GM18508 (cell line): ENCODE measurements around the gene GRB2.
"Not testable (repeated sequence)": the region's sequence is repeated elsewhere in the genome, so short reads cannot be mapped to it uniquely, and the experiment has no call there.

Experiments
- ATAC-seq: cut with Tn5 transposase; IDR thresholded peaks from one replicate; pipeline ENCODE4 v1.9.1; 2021; ENCODE audit warnings: moderate number of reproducible peaks; ENCODE audit not compliant: insufficient read depth, unreplicated experiment

Gene GRB2

DNA sequence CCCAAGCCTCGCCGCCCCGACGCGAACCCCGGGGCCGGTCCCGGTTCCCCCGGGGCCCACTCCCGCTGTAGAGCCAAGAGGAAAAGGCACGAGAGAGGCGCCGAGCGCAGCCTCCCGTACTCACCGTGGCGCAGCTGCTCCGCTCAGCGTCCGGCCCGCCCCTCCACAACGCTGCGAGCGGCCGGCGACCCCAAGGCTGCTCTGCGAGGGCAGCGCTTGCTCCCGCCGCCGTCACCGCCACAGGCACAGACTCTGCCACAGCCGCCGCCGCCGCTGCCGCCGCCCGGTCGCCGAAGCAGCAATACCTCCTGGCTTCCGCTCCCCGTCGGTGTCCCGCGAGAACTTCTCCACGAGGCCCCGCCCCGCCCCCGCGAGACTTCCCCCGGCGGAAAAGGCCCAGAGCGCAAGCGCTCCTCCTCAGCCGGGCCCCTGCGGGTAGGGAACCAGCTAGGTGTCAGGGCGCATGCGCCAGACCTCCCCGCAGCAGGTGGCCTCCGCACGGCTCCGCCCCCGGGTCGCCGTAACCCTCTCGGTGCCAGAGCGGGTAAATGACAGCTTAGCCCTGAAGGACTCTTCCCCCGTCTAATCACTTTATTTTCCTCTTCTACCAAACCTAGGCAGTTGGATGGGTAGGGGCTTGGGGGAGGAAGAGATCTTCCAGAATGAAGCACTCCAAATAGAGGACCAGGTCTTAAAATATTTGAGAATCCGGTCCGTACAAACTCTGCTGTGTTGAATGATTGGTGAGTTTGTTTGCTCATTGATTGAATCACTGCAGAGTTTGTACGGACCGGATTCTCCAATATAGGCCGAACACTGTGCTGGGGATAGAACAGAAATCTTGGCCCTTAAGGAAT, at the start of gene GRB2:
GRB2 (minus strand) TSS at position 314 of the 857 bp plus-strand sequence. CDS start 12,050 bp downstream, outside the sequence.
- no peak for ATAC-seq

DNA sequence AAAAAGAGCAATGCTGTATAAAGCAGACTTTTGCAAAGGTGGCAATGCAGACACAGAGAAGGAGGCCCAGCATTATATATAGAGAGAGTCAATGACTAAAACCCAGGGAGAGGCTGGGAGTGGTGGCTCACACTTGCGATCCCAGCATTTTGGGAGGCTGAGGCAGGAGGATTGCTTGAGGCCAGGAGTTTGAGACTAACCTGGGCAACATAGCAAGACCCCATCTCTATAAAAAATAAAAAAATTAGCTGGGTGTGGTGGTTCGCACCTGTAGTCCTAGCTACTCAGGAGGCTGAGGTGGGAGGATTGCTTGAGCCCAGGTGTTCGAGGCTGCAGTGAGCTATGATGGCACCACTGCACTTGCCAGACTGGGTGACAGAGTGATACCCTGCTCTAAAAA, 49.2 kb upstream of the GRB2 start:
- ATAC-seq = not testable (repeated sequence)

GRCh38 chr17:75454193-75454592, 48.7 kb upstream of the GRB2 start:
- ATAC-seq = no peak

DNA sequence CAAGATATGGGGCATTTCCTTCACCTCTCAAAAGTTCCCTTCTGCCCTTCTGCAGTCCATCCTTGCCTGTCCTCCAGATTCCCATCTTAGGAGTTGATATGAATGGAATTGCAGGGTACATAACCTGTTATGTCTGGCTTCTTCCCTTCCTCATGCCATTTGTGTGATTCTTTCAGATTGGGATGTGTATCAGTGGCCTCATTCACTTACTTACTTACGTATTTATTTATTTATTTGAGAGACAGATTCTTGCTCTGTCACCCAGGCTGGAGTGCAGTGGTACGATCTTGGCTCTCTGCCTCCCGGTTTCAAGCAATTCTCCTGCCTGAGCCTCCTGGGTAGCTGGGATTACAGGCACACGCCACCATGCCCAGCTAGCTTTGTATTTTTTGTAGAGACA, 44.8 kb upstream of the GRB2 start:
- no peak for ATAC-seq

DNA sequence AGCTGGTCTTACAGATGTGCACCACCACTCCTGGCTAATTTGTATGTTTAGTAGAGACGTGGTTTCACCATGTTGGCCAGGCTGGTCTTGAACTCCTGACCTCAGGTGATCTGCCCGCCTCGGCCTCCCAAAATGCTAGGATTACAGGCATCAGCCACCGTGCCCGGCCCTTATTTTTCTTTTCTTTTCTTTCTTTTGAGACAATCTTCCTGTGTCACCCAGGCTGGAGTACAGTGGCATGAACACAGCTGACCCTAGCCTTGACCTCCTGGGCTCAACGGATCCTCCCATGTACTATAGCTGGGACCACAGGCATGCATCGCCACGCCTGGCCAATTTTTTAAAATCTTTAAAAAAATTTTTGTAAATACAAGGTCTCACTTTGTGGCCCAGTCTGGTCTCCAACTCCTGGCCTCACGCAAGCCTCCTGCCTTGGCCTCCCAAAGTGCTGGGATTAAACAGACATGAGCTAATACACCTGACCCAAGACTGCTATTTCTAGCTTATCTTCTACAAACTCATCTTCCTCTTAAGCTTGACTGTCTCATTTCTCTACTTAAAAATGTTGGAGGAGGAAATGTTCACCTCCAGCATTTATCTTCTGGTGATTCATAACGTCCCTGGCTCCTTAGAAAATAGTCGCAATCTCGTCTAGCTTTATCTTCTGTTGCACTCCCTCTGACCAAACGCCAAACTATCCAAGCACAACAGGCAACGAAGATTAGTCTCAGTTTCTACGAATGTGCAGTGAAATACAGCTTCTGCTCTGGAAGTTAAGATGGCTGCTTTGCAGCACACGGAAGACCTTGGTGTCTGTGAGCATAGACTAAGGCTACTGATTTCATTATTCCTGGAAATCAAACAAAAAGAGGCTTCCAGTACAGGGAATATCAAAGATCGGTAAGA, 42.7 kb upstream of the GRB2 start:
- ATAC-seq = no peak

DNA sequence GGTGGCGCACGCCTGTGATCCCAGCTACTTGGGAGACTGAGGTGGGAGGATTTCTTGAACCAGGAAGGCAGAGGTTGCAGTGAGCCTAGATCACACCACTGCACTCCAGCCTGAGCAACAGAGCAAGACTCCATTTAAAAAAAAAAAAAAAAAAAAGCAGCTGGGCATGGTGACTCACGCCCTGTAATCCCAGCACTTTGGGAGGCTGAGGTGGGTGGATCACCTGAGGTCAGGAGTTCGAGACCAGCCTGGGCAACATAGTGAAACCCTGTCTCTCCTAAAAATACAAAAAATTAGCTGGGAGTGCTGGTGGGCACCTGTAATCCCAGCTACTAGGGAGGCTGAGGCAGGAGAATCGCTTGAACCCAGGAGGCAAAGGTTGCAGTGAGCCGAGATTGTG, 40.4 kb upstream of the GRB2 start:
- not testable (repeated sequence) for ATAC-seq

DNA sequence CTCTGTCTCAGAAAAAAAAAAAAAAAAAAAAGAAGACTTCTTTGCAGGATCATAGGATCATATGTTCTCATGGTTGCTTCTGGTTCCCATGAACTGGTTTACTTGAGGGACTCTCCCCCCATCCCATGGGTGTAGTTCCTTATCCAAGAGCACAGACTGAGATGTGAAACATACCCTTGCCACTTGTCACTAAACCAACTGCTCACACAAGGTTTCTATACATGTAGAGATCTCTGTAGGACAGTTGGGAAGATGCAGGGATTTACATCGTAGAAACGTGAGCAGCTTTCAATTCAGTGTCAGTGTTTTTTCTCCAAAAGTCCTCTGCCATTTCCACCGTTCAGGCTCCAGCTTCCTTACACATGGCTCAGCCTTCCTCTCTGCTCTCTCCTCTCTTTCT, 39.8 kb upstream of the GRB2 start:
- ATAC-seq = no peak

DNA sequence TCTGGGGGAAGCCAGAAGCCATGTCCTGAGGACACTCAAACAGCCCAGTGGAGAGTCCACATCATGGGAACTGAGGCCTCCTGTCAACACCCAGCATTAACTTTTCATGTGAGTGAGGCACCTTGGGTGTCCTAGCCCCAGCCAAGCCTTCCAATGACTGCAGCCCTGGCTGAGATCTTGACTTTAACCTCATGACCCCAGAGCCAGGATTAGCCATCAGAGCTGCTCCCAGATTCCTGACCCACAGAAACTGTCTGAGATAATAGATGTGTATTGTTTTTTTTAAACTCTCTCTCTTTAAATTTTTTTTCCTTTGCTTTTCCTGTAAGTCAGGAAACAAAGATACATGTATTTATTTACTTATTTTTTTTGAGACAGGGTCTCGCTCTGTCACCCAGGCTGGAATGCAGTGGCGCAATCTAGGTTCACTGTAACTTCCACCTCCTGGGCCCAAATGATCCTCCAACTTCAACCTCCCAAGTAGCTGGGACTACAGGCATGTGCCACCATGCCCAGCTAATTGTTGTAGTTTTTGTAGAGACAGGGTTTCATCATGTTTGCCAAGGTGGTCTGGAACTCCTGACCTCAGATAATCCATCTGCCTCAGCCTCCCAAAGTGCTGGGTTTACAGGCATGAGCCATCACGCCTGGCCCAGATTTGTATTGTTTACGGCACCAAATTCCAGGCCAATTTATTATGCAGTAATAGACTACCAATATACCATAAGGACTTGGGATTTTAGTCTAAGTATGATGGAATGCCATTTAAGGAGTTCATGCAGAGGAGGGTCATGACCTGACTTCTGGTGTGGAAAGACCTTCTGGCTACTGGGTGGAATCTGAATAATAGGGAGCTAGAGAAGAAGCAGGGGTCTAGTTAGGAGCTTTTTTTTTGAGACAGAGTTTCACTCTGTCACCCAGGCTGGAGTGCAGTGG, 37.0 kb upstream of the GRB2 start:
- ATAC-seq = no peak

- no peak for ATAC-seq
Observed at GRCh38 chr17:75440738-75441448, 35.4 kb upstream of the GRB2 start.

GRCh38 chr17:75439287-75439686, 33.8 kb upstream of the GRB2 start:
- no peak for ATAC-seq

- ATAC-seq = not testable (repeated sequence)
Observed at GRCh38 chr17:75437404-75437803, 31.9 kb upstream of the GRB2 start.

GRCh38 chr17:75434433-75434832, 29.0 kb upstream of the GRB2 start:
- ATAC-seq = not testable (repeated sequence)

DNA sequence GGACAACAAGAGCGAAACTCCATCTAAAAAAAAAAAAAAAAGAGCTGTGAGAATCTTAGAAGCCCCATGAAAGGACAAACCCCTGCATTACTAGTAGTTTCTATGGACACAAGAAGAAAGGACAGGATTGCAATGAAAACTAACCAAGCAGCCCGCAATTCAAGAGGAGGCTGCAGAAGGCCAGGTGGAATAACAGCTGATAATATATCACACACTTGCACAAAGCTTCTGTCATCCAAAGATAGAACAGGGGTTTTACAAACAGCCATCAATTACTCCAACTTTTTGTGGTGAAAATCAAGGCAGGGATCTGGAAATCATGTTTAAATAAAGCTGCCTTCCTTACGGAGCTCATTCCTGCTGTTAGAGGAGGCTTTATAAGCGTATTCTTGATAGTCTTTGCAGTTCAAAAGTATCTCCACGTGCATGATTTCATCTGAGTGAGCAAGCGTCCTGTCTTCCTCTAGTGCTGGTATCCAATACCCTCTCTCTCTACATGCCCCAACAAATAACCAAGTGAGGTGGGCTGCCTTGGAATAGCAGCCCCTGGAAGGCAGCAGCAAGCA, 27.8 kb upstream of the GRB2 start:
- ATAC-seq = no peak

DNA sequence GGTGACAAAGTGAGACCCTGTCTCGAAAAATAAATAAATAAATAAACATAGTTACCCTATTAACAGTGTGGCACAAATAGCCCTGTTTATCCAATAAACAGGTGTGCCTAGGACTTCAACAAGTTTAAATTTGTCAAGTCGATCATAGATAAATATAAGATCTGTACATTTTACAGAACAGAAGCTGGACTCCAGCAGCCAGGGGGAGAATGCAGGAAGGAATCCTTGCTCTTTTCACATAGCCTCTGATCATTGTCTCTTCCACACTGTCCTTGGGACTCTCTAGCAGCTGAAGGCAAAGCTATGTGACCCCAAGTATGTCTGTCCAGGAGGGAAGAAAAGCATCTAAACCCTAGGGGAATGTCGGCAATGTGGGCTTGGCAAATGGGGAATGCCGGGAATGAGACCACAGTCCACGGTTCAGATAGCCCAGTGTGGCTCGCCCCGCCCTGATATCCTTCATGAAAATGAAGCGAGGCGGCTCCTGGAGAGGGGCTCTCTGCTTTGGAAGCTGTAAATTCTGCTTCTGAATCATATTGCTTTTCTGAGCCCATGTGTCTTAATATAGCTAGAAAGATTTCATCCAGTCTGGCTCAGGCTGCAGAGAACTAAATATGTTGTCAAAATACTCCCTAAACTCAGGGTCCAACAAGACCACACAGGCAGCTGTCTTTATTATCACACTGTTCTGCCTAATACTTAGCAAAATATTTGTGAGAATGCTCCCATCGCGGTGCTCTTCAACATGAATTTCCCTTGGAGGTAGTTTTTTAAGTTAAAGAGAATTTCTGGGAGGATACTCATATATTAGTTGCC, 24.9 kb upstream of the GRB2 start:
- no peak for ATAC-seq

GRCh38 chr17:75428543-75429469, 23.3 kb upstream of the GRB2 start:
- ATAC-seq = no peak

DNA sequence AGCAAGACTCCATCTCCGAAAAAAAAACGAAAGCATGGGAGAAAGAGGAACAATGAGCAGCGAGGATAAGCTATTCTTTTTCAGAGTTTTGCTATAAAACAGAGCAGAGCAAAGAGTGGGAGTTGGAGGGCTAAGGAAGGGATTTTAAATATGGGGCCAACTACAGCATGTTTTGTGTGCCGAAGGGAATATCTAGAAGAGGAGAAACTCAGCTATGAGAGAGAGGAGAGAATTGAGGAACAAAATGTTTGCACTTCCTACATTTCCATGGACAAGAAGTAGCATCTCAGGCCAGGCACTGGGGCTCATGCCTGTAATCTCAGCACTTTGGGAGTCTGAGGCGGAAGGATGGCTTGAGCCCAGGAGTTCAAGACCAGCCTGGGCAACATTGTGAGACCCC, 13.1 kb upstream of the GRB2 start:
- no peak for ATAC-seq

GRCh38 chr17:75417054-75417580, 11.6 kb upstream of the GRB2 start:
- ATAC-seq = no peak
